ENCODE data around the gene B3GALT2.
"Not testable (repeated sequence)": the region's sequence is repeated elsewhere in the genome, so short reads cannot be mapped to it uniquely, and the experiment has no call there.

The B3GALT2 gene

GRCh38 chr1:193190096-193190744 lies 3.8 kb upstream of the B3GALT2 start:
- no peak for ATAC-seq
- peaks cover 31% of the 10 kb centered on the region for H3K4me1 Mint-ChIP-seq
- peaks cover 2% of the 10 kb centered on the region for H3K9me3 Mint-ChIP-seq
- H3K36me3 Mint-ChIP-seq: peaks cover 22% of the 10 kb centered on the region
- no peak overlapping the region for H3K4me3 Mint-ChIP-seq
- H3K27ac Mint-ChIP-seq: no peak overlapping the region
- H3K27me3 Mint-ChIP-seq: no peaks in the 10 kb centered on the region

GRCh38 chr1:193189442-193190095 lies 3.2 kb upstream of the B3GALT2 start:
- Mint-ChIP-seq H3K9me3 (peaks cover 2% of the 10 kb centered on the region), H3K4me3 (no peak overlapping the region), H3K36me3 (peaks cover 18% of the 10 kb centered on the region), H3K4me1 (peaks cover 31% of the 10 kb centered on the region), H3K27me3 (no peaks in the 10 kb centered on the region), H3K27ac (no peak overlapping the region)
- no peak for ATAC-seq

DNA sequence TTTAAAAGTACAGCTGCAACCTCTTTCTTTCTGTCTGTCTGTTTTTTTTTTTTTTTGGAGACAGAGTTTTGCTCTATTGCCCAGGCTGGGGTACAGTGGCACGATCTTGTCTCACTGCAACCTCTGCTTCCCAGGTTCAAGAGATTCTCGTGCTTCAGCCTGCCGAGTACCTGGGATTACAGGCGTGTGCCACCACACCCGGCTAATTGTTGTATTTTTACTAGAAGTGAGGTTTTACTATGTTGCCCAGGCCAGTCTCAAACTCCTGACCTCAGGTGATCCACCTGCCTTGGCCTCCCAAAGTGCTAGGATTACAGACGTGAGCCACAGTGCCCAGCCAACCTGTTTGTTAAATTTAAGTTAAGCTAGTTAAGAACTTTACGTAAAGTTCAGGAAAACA lies 2.5 kb upstream of the B3GALT2 start:
- not testable (repeated sequence) for H3K4me3 Mint-ChIP-seq, H3K9me3 Mint-ChIP-seq, ATAC-seq, H3K27me3 Mint-ChIP-seq, H3K27ac Mint-ChIP-seq
- Mint-ChIP-seq H3K36me3 (peaks cover 18% of the 10 kb centered on the region), H3K4me1 (peaks cover 31% of the 10 kb centered on the region)

- no peak for ATAC-seq
- Mint-ChIP-seq H3K27ac (no peak overlapping the region), H3K9me3 (peaks cover under 1% of the 10 kb centered on the region), H3K27me3 (no peaks in the 10 kb centered on the region), H3K36me3 (peaks cover 7% of the 10 kb centered on the region), H3K4me1 (peaks cover 38% of the 10 kb centered on the region), H3K4me3 (no peak overlapping the region)
These were observed 701 bp upstream of the B3GALT2 start for GRCh38 chr1:193187114-193187513.

GRCh38 chr1:193185211-193185610 lies 1.2 kb downstream of the B3GALT2 start:
- no peak overlapping the region for H3K27ac Mint-ChIP-seq
- no peak for ATAC-seq
- H3K27me3 Mint-ChIP-seq: no peaks in the 10 kb centered on the region
- H3K4me1 Mint-ChIP-seq: peaks cover 32% of the 10 kb centered on the region
- H3K36me3 Mint-ChIP-seq: no peaks in the 10 kb centered on the region
- H3K4me3 Mint-ChIP-seq: no peak overlapping the region
- no peaks in the 10 kb centered on the region for H3K9me3 Mint-ChIP-seq

DNA sequence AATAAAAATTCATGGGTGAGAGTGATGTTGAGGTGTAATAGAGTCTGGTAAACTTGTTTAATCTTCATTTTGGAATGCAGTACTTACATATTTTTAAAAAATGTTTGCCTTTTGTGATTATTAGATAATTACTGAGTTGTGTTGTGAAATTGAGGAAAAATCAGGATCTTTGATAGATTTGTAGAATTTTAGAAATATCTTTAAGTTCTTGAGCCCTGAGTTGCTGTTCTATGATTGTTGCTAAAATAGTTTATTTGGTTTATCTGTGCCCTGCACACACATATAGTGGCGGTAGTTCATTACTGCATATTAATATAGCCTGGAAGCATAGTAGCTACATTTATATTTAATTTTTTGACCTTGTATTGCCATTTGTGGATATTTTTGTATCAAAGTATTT lies 1.6 kb downstream of the B3GALT2 start:
- Mint-ChIP-seq H3K27me3 (no peaks in the 10 kb centered on the region), H3K9me3 (no peaks in the 10 kb centered on the region), H3K4me1 (peaks cover 27% of the 10 kb centered on the region), H3K27ac (no peak overlapping the region), H3K4me3 (no peak overlapping the region), H3K36me3 (no peaks in the 10 kb centered on the region)
- ATAC-seq: no peak

DNA sequence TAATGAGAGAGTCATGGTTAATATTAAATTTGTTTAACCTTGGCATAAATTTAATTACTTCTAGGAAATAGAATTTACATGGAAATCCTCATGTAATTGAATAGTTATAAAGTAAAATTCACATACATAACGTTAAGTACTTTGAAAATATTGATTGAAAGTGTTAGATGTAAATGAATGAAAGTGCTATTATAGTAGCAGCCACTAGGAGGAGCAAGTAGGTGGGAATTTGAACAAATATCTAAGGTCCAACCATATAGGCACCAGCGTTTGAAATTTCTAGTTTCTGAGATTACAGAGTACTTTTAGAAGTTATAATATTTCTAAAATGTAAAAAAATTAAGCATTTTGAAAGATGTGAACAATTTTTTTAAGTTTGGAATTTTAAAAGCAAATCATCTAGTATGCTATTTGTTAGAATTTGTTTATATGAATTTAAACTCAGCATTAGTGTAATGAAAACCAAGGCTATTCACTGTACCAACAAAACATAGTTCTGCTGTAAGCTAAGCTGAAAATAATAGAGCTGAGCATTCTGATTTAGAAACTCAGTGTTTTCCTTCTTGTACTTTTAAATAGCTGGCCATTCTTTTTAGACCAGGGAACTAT lies 3.3 kb downstream of the B3GALT2 start:
- H3K4me1 Mint-ChIP-seq: peaks cover 23% of the 10 kb centered on the region
- H3K4me3 Mint-ChIP-seq: no peak overlapping the region
- H3K27ac Mint-ChIP-seq: no peak overlapping the region
- H3K27me3 Mint-ChIP-seq: no peaks in the 10 kb centered on the region
- H3K36me3 Mint-ChIP-seq: no peaks in the 10 kb centered on the region
- ATAC-seq: peak; percentile 43
- no peaks in the 10 kb centered on the region for H3K9me3 Mint-ChIP-seq

DNA sequence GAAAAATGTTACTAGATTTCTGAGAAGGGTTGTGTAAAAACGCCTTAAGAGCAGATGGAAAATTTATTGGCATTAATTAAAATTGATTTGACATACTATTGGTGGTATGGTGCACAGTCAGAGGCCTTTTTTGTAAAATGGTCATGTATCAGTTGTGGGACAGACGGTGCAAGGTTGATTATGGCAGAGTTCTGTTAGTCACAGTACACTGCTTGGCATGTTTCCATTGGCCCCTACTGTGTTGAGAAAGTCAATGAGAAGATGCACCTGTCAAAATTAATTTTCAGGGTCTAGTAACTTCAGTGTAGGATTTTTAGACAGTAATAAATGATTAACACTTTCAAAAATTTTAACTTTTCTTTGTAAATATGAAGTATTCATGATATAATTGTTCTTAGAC lies 4.4 kb downstream of the B3GALT2 start:
- H3K4me3 Mint-ChIP-seq: no peak overlapping the region
- no peaks in the 10 kb centered on the region for H3K36me3 Mint-ChIP-seq
- H3K4me1 Mint-ChIP-seq: peaks cover 23% of the 10 kb centered on the region
- no peaks in the 10 kb centered on the region for H3K9me3 Mint-ChIP-seq
- no peak overlapping the region for H3K27ac Mint-ChIP-seq
- no peak for ATAC-seq
- H3K27me3 Mint-ChIP-seq: no peaks in the 10 kb centered on the region

- Mint-ChIP-seq H3K27me3 (no peaks in the 10 kb centered on the region), H3K4me1 (peaks cover 20% of the 10 kb centered on the region), H3K9me3 (no peaks in the 10 kb centered on the region), H3K4me3 (no peak overlapping the region), H3K36me3 (no peaks in the 10 kb centered on the region), H3K27ac (no peak overlapping the region)
- ATAC-seq: no peak
These were observed 4.9 kb downstream of the B3GALT2 start for GRCh38 chr1:193181536-193181935.

- ATAC-seq: no peak
- H3K4me3 Mint-ChIP-seq: no peak overlapping the region
- peaks cover 9% of the 10 kb centered on the region for H3K36me3 Mint-ChIP-seq
- H3K4me1 Mint-ChIP-seq: peaks cover 17% of the 10 kb centered on the region
- no peak overlapping the region for H3K27ac Mint-ChIP-seq
- no peaks in the 10 kb centered on the region for H3K27me3 Mint-ChIP-seq
- H3K9me3 Mint-ChIP-seq: no peaks in the 10 kb centered on the region
These were observed 7.3 kb downstream of the B3GALT2 start for GRCh38 chr1:193179094-193179493.

GRCh38 chr1:193176788-193177187 lies 9.6 kb downstream of the B3GALT2 start:
- ATAC-seq: no peak
- Mint-ChIP-seq H3K27ac (no peak overlapping the region), H3K36me3 (peaks cover 18% of the 10 kb centered on the region), H3K4me3 (no peak overlapping the region), H3K27me3 (no peaks in the 10 kb centered on the region), H3K9me3 (no peaks in the 10 kb centered on the region), H3K4me1 (peaks cover 18% of the 10 kb centered on the region)

DNA sequence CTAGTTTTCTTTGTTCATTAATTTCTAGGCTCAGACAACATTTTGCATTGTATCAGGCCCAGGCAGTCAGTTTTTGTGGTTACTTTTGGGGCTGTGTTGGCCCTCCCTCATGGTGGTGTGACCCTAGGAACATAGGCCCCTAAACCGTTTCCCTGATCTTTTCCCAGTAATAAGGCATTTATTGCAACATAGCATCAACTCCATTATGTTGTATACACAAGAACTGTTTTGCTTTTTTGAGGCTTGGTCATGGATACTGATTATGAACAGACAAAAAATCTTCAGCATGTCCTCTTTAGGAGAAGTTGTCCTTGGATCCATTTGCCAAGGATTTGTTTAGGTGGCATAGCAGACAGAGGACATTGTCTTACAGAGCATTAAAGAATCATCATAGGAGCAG lies 10.3 kb downstream of the B3GALT2 start:
- peaks cover 18% of the 10 kb centered on the region for H3K36me3 Mint-ChIP-seq
- no peaks in the 10 kb centered on the region for H3K9me3 Mint-ChIP-seq
- peaks cover 18% of the 10 kb centered on the region for H3K4me1 Mint-ChIP-seq
- no peak for ATAC-seq
- H3K27ac Mint-ChIP-seq: no peak overlapping the region
- H3K4me3 Mint-ChIP-seq: no peak overlapping the region
- no peaks in the 10 kb centered on the region for H3K27me3 Mint-ChIP-seq

GRCh38 chr1:193157360-193157759 lies 29.1 kb downstream of the B3GALT2 start:
- Mint-ChIP-seq H3K4me3 (no peak overlapping the region), H3K27ac (peak overlapping the region; percentile 8), H3K9me3 (no peaks in the 10 kb centered on the region), H3K36me3 (peaks cover 34% of the 10 kb centered on the region), H3K4me1 (peaks cover 13% of the 10 kb centered on the region), H3K27me3 (no peaks in the 10 kb centered on the region)
- no peak for ATAC-seq

- Mint-ChIP-seq H3K4me1 (peaks cover 13% of the 10 kb centered on the region), H3K27me3 (no peaks in the 10 kb centered on the region), H3K36me3 (peaks cover 34% of the 10 kb centered on the region), H3K27ac (peak overlapping the region; percentile 8), H3K4me3 (no peak overlapping the region), H3K9me3 (no peaks in the 10 kb centered on the region)
- no peak for ATAC-seq
These were observed 29.6 kb downstream of the B3GALT2 start for GRCh38 chr1:193156822-193157142.

DNA sequence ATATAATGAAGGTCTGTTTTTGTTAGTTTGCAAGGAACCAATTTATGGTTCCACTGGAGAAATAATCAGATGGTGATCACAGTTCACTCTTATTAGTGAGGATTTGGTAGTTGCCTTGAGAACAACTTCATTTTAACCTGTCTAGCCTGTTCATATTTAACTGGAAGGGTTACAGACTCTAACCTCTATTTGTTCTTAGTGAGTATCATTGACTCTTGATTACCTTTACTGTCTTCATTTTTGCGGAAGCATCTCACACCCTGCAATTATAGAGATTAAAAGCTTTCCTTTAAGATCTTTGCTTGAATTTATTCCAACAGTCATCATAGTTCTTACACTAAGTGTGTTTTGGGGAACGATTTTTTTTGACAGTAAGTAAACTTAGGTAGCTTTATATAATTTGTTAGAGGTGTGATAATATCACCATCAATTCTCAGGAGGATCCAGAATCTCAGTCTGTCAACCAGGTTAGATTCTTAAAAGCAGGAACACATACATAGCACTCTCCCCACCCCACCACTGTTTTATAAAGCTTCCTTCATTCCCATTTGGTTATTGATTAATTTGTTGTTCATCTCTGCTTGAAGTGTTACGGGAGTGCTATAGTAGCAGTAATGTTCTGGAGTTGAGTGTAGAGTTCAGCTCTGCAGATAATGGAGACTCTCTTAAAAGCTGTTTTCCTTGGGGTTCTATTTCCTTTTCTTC lies 30.1 kb downstream of the B3GALT2 start:
- peak overlapping the region; percentile 8 for H3K27ac Mint-ChIP-seq
- H3K4me3 Mint-ChIP-seq: no peak overlapping the region
- peaks cover 12% of the 10 kb centered on the region for H3K4me1 Mint-ChIP-seq
- H3K27me3 Mint-ChIP-seq: no peaks in the 10 kb centered on the region
- peaks cover 34% of the 10 kb centered on the region for H3K36me3 Mint-ChIP-seq
- ATAC-seq: no peak
- no peaks in the 10 kb centered on the region for H3K9me3 Mint-ChIP-seq

DNA sequence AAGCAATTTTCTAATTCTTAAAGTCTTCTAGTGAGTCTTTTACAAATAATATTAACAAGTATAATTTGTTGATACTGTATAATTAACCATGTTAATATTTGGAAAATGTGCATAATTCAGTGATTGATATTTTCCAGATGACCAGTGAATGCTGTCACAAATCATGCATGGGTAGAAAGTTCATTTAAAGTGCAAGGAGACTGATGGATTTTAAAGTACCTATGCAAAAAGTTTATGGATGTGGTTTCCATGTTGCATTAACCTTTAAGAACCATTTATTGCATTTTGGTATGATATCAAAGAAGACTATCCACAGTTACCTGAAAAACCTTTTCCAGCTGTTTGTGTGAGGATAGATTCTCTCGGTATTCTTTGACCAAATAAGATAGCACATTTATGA lies 41.4 kb downstream of the B3GALT2 start:
- no peak for ATAC-seq
- Mint-ChIP-seq H3K27ac (no peak overlapping the region), H3K9me3 (no peaks in the 10 kb centered on the region), H3K27me3 (no peaks in the 10 kb centered on the region), H3K36me3 (peaks cover 38% of the 10 kb centered on the region), H3K4me3 (no peak overlapping the region), H3K4me1 (peaks cover 13% of the 10 kb centered on the region)
